Fibroblast of mammary gland (primary cell): ENCODE data around the gene ADAM10.

ENCODE experiments used
- DNase-seq: peaks from one replicate; pipeline ENCODE4 v3.0.0-alpha.2; 2010; ENCODE audit warnings: low read depth
- H3K4me3 ChIP-seq: 2 replicates; pipeline ENCODE4 v1.5.1; 2011; ENCODE audit warnings: low read depth, mild to moderate bottlenecking, low read length, moderate library complexity; ENCODE audit not compliant: control insufficient read depth
- TF ChIP-seq, protein P1 (sequence below): conservative IDR thresholded peaks from 2 replicates; pipeline ENCODE4 v1.5.1; 2011; ENCODE audit warnings: low read depth, low read length, inconsistent platforms; ENCODE audit not compliant: control insufficient read depth, insufficient read depth

The ADAM10 gene

DNA sequence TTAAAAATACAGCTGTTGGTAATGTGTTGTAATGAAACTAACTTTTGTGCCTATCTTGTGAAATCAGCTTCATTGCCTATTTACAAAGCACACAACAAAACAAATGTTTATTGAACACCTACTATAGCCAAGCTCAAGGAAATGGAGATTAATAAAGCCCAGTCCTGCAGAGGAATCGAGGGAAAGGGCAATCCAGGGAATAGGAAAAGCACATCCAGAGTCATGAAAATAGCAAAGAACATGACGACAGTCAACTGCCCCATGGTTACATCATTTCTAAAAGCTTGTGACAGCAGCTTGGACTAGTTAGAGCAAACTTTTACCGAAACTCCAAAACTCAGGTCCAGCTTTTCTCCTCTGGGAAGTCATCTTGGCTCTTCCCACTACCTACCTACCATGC is 160.5 kb downstream of the ADAM10 start:
- no peak for DNase-seq
- no peak overlapping the region for H3K4me3 ChIP-seq
- TF ChIP-seq, protein P1, sequence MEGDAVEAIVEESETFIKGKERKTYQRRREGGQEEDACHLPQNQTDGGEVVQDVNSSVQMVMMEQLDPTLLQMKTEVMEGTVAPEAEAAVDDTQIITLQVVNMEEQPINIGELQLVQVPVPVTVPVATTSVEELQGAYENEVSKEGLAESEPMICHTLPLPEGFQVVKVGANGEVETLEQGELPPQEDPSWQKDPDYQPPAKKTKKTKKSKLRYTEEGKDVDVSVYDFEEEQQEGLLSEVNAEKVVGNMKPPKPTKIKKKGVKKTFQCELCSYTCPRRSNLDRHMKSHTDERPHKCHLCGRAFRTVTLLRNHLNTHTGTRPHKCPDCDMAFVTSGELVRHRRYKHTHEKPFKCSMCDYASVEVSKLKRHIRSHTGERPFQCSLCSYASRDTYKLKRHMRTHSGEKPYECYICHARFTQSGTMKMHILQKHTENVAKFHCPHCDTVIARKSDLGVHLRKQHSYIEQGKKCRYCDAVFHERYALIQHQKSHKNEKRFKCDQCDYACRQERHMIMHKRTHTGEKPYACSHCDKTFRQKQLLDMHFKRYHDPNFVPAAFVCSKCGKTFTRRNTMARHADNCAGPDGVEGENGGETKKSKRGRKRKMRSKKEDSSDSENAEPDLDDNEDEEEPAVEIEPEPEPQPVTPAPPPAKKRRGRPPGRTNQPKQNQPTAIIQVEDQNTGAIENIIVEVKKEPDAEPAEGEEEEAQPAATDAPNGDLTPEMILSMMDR: no peak

DNA sequence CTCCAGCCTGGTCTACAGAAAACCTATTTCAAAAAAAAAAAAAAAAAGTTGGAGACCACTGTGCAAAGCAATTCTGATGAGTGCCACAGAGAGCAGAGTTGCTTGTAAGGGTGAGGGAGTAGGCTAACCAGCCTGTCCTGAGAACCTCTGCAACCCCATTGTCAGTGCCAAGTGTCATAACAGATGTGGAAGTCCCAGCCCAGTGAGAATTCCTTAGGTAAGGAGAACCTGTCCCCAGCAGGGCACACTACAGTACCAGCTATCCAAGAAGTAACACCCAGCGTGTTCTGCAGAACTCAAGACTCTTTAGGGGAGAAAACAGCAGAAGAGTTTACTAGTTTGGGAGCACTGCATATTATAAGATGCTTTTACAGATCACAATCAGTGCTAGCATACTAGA is 161.4 kb downstream of the ADAM10 start:
- TF ChIP-seq, protein P1: no peak
- no peak overlapping the region for H3K4me3 ChIP-seq

DNA sequence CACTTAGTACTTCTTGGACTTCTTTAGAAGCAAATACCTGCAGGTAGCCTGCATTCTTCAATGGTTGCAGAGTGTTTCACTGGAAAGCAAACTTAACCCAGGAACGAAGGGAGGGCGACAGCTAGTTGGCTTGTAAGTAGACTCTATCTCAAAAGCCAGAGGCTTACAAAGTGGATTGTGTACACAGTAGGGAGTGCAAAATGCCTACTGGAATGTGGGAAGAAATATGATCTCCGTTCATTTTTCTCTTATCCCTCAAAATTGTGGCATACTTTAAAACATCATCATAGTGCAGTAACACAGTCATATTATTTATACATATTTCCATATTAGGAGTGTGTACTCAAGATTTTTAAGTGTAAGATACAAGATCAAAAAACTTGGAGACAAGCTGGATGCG is 162.0 kb downstream of the ADAM10 start:
- TF ChIP-seq, protein P1: no peak
- no peak overlapping the region for H3K4me3 ChIP-seq
- DNase-seq: no peak

More for the DNA sequence above, 161.4 kb downstream of the ADAM10 start:
- DNase-seq: no peak

DNA sequence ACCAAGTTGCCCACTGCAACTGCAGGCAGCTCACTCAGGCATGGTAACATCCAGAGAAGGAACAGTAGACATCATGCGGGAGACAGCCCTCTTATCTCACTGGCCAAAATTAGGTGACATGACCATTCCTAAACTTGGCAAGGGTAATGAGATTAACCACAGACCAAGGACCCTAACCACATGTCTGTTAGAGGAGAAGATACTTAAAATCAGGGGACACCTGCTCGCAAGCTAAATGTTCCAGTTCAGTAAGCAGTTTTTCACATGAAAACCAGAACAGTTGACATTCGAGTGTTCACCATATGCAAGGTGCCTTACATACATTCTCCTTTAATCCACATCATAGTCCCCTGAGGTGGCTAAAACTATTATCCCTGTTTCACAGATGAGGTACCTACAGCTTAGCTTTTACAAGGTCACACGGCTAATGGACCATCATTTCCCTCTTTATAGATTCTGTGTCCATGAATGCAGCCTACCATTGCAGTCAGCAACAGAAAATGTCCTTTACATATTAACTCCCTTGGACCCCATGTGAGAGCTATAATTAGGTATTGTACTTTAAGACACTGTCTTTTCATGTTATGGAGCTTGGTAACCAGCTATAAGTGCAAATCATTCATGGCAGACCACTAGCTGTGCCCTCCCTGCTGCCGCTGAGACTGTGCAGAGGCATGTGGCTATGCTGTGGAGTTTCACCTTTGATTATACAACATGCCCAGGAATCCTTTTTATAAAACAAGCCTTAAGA is 163.6 kb downstream of the ADAM10 start:
- no peak overlapping the region for H3K4me3 ChIP-seq
- TF ChIP-seq, protein P1: no peak
- no peak for DNase-seq

DNA sequence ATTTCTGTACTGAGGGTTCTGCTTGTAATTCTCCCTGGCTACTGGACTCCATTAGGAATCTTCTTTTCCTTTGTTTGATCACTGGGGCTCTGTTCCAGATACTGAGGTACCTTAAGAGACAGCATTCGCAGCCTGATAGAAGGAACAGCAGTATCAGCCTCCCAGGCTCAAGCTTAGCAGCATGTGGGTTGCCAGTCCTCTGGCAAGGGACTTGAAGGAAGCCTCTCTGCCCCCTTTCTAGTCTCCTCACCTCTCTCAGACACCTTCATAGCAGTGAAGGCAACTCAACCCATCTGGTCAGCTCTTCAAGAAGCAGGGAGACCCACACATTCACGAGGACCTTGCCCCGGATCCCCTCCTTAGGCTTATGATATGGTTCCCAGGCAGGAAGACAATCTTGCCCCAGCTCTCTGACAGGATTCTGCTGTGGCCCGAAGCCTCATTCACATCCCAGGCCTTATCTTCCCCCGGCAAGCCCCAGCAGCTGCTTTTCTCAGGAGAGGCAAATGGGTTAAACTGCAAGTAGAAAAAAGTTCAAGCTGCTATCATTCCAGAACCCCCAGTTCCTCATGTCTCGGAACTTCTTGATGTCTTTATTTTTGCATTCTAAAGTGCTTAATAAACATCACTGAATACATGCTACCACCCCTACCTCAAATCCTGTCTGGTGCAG is 164.6 kb downstream of the ADAM10 start:
- no peak for DNase-seq
- no peak overlapping the region for H3K4me3 ChIP-seq
- TF ChIP-seq, protein P1: no peak

DNA sequence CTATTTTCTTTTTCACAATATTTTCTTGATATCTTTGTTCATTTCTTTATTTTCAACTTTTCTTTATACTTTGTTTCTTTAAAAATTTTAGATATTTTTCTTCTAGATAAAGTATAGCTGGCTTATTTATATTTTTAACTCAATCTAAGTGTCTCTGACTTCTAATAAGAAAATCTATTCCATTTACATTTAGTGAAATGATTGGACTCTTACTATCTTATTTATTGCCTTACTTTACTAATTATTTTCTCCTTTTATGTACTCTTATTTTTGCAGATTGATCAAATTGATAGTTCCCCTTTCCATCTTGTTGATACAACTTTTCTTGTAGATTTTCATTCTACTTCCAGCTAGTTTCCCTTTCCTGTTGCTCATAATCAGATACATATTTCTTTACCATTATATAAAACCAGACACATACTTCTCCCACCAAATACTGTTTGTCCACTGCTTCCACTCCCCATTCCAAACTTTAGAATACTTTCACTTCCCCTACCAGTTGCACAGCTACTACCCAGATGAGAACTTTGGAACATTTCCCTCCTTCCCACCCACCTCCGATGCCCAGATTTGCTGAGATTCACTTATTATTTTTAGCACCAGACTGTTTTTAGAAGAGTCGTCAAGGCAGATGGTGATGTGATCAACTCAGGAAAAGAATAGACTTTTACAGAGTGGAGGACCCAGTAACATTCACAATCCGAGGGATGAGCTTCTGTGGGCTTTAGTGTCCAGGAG is 166.2 kb downstream of the ADAM10 start:
- H3K4me3 ChIP-seq: no peak overlapping the region
- TF ChIP-seq, protein P1: no peak
- DNase-seq: no peak
